SJSA1 (cell line): ENCODE measurements around the gene DDA1. TPM values are rescaled to one million over a fixed set of nuclear protein-coding genes. Genes with fewer than 3 reads are reported as not detected.

ENCODE experiments used
- DNase-seq, 2 experiments: peaks; one replicate each; pipeline ENCODE4 v3.0.0-alpha.2; 2015 to 2020; ENCODE audit warnings: low spot score in 2 of 2, low read depth in 1 of 2
- H3K27ac ChIP-seq: fragments of 250-450 bp; sonication (Bioruptor Pico); 2 replicates; pipeline ENCODE4 v1.5.1; 2020; ENCODE audit warnings: mild to moderate bottlenecking, moderate library complexity
- H3K27me3 ChIP-seq: fragments of 250-450 bp; sonication (Bioruptor Pico); replicated peaks from 2 replicates; pipeline ENCODE4 v1.5.1; 2020; ENCODE audit warnings: mild to moderate bottlenecking, moderate library complexity
- H3K36me3 ChIP-seq: fragments of 250-450 bp; sonication (Bioruptor Pico); 2 replicates; pipeline ENCODE4 v1.5.1; 2020; ENCODE audit warnings: mild to moderate bottlenecking
- H3K4me1 ChIP-seq: fragments of 250-450 bp; sonication (Bioruptor Pico); replicated peaks from 2 replicates; pipeline ENCODE4 v1.6.1; 2021; ENCODE audit warnings: mild to moderate bottlenecking
- H3K4me3 ChIP-seq: fragments of 250-450 bp; sonication (Bioruptor Pico); 2 replicates; pipeline ENCODE4 v1.5.1; 2020; ENCODE audit warnings: mild to moderate bottlenecking
- H3K9me3 ChIP-seq: fragments of 250-450 bp; sonication (Bioruptor Pico); replicated peaks from 2 replicates; pipeline ENCODE4 v1.5.1; 2020; ENCODE audit warnings: mild to moderate bottlenecking
- total RNA-seq: library from RNA; depleted of rRNA; stranded (reverse); fragments of >200 nt; shearing (Covaris generic); gene quantifications from 2 replicates; pipeline ENCODE4 v1.2.3, GENCODE V29; 2014; rRNA removed

The DDA1 gene
- total RNA-seq, 1 experiment from 2014 or later = 107 TPM

DNA sequence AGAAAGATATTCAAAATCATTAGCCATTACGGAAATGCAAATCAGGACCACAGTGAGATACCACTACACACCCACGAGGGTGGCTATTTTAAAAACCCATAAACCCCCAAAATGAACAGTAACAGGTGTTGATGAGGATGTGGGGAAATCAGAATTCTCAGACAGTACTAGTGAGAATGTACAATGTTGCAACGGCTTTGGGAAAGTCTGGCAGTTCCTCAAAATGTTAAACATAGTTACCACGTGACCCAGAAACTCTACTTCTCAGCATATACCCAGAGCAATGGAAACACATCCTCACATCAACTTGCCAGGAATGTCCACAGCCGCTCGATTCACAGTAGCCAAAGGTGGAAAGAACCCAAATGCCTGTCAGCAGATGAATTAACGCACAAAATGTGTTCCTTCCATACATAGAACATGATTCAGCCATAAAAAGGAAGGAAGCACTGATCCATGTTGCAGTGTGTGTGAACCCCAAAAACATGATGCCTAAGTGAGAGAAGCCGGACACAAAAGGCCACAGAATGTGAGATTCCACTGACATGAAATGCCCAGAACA, 60.7 kb downstream of the DDA1 start:
- Histone ChIP-seq H3K4me1 (no peaks in the 10 kb centered on the region; the same call in 1 of the 2 replicates), H3K27ac (no peak overlapping the region), H3K27me3 (no peaks in the 10 kb centered on the region), H3K36me3 (no peaks in the 10 kb centered on the region), H3K9me3 (no peaks in the 10 kb centered on the region), H3K4me3 (no peak overlapping the region)
- DNase-seq = no peak

Other genes with a start within 250 kb of the DDA1 start
- gene HAUS8, start 234.1 kb upstream of the DDA1 start, total RNA-seq = 19.1 and 21.5 TPM in 2 replicates
- gene MYO9B, start 233.8 kb upstream of the DDA1 start, total RNA-seq = 26.7 and 39.9 TPM in 2 replicates
- 23.1 and 38.4 TPM in 2 replicates for gene USE1, start 94.2 kb upstream of the DDA1 start, total RNA-seq
- 10.6 TPM in 1 of 2 replicates, not detected in the other for gene OCEL1, start 83.3 kb upstream of the DDA1 start, total RNA-seq
- gene NR2F6, start 63.6 kb upstream of the DDA1 start, total RNA-seq = 55.1 and 64.8 TPM in 2 replicates
- not detected in 2 replicates for gene USHBP1, start 44.8 kb upstream of the DDA1 start, total RNA-seq
- gene BABAM1, start 42.1 kb upstream of the DDA1 start, total RNA-seq = 138 and 146 TPM in 2 replicates
- gene ANKLE1, start 27.7 kb upstream of the DDA1 start, total RNA-seq = 0.16 TPM in 1 of 2 replicates, not detected in the other
- 2.3 and 5.2 TPM in 2 replicates for gene ABHD8, start 6.1 kb upstream of the DDA1 start, total RNA-seq
- gene MRPL34, start 3.7 kb upstream of the DDA1 start, total RNA-seq = 35.1 and 69.4 TPM in 2 replicates
- 2.9 and 5.3 TPM in 2 replicates for gene ANO8, start 25.3 kb downstream of the DDA1 start, total RNA-seq
- 19.5 and 31.6 TPM in 2 replicates for gene GTPBP3, start 28.0 kb downstream of the DDA1 start, total RNA-seq
- gene PLVAP, start 67.8 kb downstream of the DDA1 start, total RNA-seq = not detected in 2 replicates
- not detected in 2 replicates for gene CCDC194, start 84.6 kb downstream of the DDA1 start, total RNA-seq
- gene BST2, start 96.1 kb downstream of the DDA1 start, total RNA-seq = 0.45 and 3.8 TPM in 2 replicates
- 58.5 and 67.9 TPM in 2 replicates for gene MVB12A, start 110.5 kb downstream of the DDA1 start, total RNA-seq
- not detected in 2 replicates for gene TMEM221, start 139.1 kb downstream of the DDA1 start, total RNA-seq
- gene NXNL1, start 151.4 kb downstream of the DDA1 start, total RNA-seq = not detected in 2 replicates
- 4.0 and 4.8 TPM in 2 replicates for gene SLC27A1, start 161.0 kb downstream of the DDA1 start, total RNA-seq
- 51.5 and 58.5 TPM in 2 replicates for gene PGLS, start 202.1 kb downstream of the DDA1 start, total RNA-seq
- gene COLGALT1, start 246.1 kb downstream of the DDA1 start, total RNA-seq = 73.9 and 114 TPM in 2 replicates